Measurements from ENCODE around the gene KRTAP10-6.
"Not testable (repeated sequence)": the region's sequence is repeated elsewhere in the genome, so short reads cannot be mapped to it uniquely, and the experiment has no call there.

The KRTAP10-6 gene

GRCh38 chr21:44596068-44596725, 3.9 kb upstream of the KRTAP10-6 start:
- DNase-seq = no peak

GRCh38 chr21:44595524-44595923, 3.2 kb upstream of the KRTAP10-6 start:
- no peak for DNase-seq

GRCh38 chr21:44594406-44594916, 2.2 kb upstream of the KRTAP10-6 start:
- DNase-seq = no peak

- DNase-seq = no peak
These were observed 1.5 kb upstream of the KRTAP10-6 start for GRCh38 chr21:44593598-44594405.

GRCh38 chr21:44591801-44592130, 539 bp downstream of the KRTAP10-6 start:
- not testable (repeated sequence) for DNase-seq

GRCh38 chr21:44590897-44591800, 1.2 kb downstream of the KRTAP10-6 start:
- not testable (repeated sequence) for DNase-seq

- no peak for DNase-seq
These were observed 2.0 kb downstream of the KRTAP10-6 start for GRCh38 chr21:44590311-44590721.

- DNase-seq = no peak
These were observed 2.6 kb downstream of the KRTAP10-6 start for GRCh38 chr21:44589586-44590305.

- no peak for DNase-seq
These were observed 3.2 kb downstream of the KRTAP10-6 start for GRCh38 chr21:44589094-44589493.

- no peak for DNase-seq
These were observed 6.4 kb downstream of the KRTAP10-6 start for GRCh38 chr21:44585892-44586291.

GRCh38 chr21:44583800-44584147, 8.5 kb downstream of the KRTAP10-6 start:
- DNase-seq = peak; percentile 33

GRCh38 chr21:44583089-44583799, 9.1 kb downstream of the KRTAP10-6 start:
- DNase-seq = no peak

GRCh38 chr21:44582055-44582454, 10.2 kb downstream of the KRTAP10-6 start:
- DNase-seq = no peak

- no peak for DNase-seq
These were observed 11.1 kb downstream of the KRTAP10-6 start for GRCh38 chr21:44581158-44581557.

GRCh38 chr21:44580231-44580821, 12.0 kb downstream of the KRTAP10-6 start, which contains the start of gene KRTAP10-5:
Gene KRTAP10-5, minus strand, starts transcription at chr21:44580604. Its CDS starts 26 bp downstream, at chr21:44580578.
- not testable (repeated sequence) for DNase-seq

GRCh38 chr21:44579833-44580144, 12.5 kb downstream of the KRTAP10-6 start:
- no peak for DNase-seq

- no peak for DNase-seq
These were observed 13.1 kb downstream of the KRTAP10-6 start for GRCh38 chr21:44579056-44579832.

- DNase-seq = no peak
These were observed 13.8 kb downstream of the KRTAP10-6 start for GRCh38 chr21:44578371-44579055.

- DNase-seq = no peak
These were observed 16.3 kb downstream of the KRTAP10-6 start for GRCh38 chr21:44576025-44576420.

All from CD4-positive, alpha-beta T cell treated with Interleukin-4 for 4 hours (primary cell).